Measurements from ENCODE around the gene HSP90AB1.

DNA sequence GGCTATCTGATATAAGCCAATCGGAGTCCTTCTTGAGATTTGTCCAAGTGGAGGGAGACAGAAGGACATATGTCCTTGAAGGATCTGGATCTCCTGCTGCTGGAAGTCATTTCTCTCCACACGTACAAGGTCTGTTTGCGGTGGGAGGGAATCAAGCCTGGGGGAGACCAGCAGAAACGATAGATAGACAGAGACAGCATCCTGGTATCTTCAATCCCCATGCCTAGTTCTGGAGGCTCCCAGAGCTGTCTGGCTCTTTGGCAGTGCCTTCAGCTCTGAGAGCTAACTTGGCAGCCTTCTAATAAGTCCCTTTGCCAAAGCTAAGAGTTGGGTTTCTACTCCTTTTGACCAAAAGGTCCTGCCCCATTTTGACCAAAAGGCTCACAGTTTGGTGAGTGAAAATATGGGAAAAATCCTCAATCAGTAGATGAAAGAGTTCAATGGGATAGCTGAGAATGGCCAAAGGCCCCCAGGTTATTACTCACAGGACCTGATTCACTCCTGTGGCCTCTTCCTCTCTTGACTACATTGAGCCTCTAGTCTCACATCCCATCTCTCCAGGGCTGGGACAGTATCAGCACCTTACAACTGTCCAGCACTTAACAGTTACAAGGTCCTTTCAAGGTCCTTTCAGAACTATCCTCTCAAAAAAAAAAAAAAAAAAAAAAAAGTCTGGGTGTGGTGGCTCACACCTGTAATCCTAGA is 45.9 kb downstream of the HSP90AB1 start:
- no peak for TF ChIP-seq POLR2A (IDR thresholded peaks at IDR 0.05; ENCODE audit: low read length)
- TF ChIP-seq GATA1 (IDR thresholded peaks at IDR 0.05; ENCODE audit: low read depth, low read length), result no peak

Measured in erythroblast (primary cell).